Fibroblast of upper back skin (primary cell): Measurements from ENCODE around the gene PMM2.
A peak's percentile ranks its signal among the peaks of the same experiment; 100 is the strongest.
"Not testable (repeated sequence)": the region's sequence is repeated elsewhere in the genome, so short reads cannot be mapped to it uniquely, and the experiment has no call there.

Source experiments
- DNase-seq: peaks from one replicate; pipeline ENCODE4 v3.0.0-alpha.2; 2013

PMM2 gene

DNA sequence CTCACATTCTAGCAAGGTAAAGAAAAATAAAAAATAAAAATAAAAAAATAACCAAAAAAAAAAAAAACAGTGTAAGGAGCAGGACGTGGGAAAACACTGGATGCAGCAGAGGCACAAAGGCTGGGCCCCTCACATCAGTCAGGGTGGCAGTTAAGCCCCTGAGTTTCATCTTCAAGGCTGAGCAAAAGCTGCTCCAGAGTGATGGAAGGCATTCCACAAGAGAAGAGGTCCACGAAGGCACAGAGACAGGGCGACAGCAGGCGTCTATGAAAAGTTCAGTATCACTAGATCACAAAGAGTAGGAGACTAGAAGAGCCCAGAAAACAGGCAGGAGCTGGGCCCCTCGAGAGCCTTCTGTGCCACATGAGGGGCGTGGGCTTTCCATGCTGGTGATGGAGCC, 12.2 kb upstream of the PMM2 start:
- DNase-seq: no peak

- DNase-seq: not testable (repeated sequence)
These were observed 11.3 kb upstream of the PMM2 start for GRCh38 chr16:8786316-8786715.

- no peak for DNase-seq
These were observed 9.0 kb upstream of the PMM2 start for GRCh38 chr16:8788578-8789172.

- no peak for DNase-seq
These were observed 2.5 kb upstream of the PMM2 start for GRCh38 chr16:8795091-8795490.

DNA sequence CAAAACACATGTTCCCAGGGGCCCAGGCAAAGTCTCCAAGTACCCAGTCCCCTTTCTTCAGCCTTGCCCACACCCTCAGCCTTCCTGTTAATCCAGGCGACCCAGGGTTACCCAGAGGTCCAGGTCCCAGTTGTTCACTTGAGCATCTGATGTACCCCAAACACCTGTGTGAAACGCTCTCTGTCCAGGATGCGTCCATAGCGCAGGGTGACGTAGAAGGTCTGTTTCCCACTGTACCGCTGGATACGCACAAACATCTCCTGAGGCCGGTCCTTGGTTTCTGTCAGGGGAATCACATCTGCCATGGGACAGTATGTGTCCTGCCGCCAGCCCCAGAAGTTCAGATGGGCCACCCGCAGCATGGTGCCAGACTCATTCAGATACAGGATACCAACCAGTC, 1.8 kb upstream of the PMM2 start:
- no peak for DNase-seq

DNA sequence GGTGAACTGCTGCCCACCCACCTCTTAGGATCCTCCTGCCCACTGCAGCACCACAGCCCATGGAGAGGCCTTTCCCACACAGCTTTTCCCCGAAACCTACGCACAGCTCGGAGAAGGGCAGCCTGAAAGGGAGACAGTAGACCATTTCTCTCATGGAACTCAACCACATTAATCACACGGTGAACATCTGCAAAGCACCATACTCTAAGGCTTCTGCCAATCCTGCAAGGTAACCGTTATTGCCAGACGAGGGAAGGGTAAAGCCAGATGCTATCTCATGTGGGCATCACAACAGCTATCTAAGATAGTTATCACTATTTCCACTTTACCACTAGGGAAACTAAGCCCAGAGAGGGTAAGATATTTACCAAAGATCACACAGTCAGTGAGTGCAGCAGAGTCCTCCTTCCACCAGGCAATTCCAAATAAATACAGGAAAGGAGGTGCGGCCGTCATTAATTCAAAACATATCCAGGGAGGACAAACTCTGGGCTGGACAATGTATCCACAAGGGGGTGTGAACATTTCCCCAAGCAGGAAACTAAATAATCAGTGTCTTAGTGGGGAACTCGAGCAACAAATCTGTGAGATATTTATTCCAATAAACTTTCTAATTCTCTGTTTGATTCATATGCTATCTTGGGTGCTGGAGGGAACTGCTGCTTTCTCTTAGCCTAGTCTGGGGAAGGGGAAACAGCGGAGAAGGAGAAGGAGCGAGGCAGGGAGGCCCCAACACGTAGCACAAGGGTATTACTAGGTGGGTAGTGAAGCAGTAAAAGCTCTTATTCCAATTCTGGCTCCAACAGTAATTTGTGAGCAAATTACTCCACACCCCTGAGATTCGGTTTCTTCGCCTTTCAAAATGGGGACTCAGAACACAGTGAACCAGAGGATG, 923 bp upstream of the PMM2 start:
- DNase-seq: no peak

GRCh38 chr16:8798174-8798527, 512 bp downstream of the PMM2 start:
- DNase-seq: peak; percentile 19

DNA sequence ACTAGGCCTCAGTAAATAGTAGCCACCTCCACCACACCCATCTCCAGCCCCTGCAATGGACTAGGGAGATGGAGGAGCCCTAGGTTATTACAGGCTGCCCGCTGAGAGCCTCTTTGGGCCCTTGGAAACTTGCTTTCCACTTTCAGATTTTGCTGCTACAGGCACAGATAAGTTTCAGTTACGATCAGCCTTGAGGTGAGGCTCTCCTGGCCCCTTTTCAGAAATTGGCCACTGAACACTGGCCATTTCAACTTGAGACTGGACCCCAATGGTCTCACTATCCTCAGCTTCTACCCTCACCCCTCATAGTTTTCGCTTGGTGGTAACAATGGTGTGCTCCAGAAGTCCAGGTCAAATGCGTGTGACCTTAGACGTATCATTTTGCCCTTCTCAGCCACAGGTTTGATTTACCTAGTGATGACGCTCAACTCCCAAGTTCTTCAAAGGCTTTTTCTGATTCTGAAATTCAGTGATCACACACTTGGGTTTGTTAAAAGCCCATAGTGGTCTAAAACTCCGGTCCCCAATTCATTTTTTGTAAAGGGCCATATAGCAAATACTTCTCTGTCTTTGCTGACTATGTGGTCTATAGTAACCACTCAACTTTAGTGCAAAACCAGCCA, 1.0 kb downstream of the PMM2 start:
- no peak for DNase-seq

- no peak for DNase-seq
These were observed 4.1 kb downstream of the PMM2 start for GRCh38 chr16:8801701-8802100.

DNA sequence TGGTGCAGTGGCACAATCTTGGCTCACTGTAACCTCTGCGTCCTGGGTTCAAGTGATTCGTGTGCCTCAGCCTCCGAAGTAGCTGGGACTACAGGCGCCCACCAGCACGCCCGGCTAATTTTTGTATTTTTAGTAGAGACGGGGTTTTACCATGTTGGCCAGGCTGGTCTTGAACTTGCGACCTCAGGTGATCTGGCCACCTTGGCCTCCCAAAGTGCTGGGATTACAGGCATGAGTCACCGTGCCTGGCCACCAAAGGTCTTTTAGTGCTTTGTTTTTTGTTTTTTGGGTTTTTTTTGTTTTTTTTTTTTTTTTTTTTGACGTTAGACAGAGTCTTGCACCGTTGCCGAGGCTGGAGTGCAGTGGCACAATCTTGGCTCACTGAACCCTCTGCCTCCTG, 6.1 kb downstream of the PMM2 start:
- not testable (repeated sequence) for DNase-seq

- DNase-seq: no peak
These were observed 6.7 kb downstream of the PMM2 start for GRCh38 chr16:8804313-8804712.

- DNase-seq: peak; percentile 18
These were observed 8.8 kb downstream of the PMM2 start for GRCh38 chr16:8806272-8806983.

GRCh38 chr16:8807189-8807588, 9.6 kb downstream of the PMM2 start:
- DNase-seq: no peak

- DNase-seq: no peak
These were observed 10.4 kb downstream of the PMM2 start for GRCh38 chr16:8808009-8808408.

- no peak for DNase-seq
These were observed 11.1 kb downstream of the PMM2 start for GRCh38 chr16:8808613-8809353.

- DNase-seq: no peak
These were observed 14.7 kb downstream of the PMM2 start for GRCh38 chr16:8812162-8812843.

DNA sequence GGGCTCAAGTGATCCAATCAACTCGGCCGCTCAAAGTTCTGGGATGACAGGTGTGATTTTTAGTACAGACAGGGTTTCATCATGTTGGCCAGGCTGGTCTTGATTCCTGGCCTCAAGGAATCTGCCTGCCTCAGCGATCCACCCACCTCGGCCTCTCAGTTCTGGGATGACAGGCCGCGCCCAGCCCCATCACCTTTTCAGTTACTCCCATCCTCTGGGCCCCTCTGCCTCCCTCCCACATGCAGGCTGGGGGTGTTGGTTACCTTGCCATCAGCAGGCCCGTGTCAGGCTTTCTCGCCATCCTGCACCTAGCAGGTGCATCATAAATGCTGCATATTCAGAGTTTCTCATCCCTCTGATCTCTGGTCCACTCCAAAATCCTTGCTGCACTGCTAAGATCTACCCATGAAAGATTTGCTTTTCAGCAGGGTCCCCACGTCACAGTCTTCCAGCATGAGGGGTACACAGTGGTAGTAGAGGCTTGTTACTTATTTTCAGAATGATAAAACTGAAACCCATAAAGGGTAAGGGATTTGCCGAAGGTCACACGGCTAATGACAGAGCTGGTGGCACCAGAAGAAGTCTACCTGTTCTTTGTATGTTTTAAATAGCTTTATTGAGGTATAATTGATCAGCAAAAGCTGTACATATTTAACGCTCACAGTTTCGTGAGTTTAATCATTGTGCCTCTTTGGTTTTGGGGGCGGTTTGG, 16.6 kb downstream of the PMM2 start:
- no peak for DNase-seq

- DNase-seq: no peak
These were observed 19.5 kb downstream of the PMM2 start for GRCh38 chr16:8816967-8817655.

DNA sequence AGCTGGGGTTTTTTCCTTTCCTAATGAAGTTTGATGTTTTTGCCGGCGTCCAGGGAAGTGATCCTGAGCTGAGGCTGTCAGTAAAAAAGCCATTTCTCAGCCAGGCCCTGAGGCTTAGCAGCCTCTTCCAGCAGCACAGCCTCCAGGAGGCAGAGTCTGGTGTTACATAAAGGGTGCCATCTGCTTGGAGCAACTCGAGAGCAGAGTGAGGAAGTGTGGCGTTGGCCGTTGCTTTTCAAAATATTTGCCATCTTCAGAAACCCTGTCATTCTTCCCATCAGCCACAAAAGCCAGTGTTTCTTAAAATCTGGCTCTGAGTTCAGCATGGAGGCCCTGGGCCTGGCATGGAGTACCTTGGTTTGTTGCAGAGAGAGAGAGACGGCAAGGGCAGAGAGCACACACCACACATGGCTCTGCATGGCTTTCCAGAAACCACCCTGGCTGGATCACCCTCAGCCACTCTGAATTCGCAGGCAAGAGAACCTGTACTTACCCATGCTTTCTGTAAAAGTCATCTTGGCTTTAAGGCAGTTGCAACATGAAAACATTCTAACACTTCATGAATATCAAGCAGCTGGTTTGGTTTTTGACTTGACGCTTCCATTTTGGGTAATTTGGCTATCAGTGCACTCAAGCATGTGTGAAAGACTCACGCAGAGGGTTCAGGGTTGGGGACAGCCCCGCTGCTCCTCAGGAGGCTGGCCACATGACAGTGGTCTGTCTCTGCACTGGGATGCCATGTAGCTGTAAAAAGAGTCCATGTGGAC, 21.0 kb downstream of the PMM2 start:
- no peak for DNase-seq

- no peak for DNase-seq
These were observed 21.9 kb downstream of the PMM2 start for GRCh38 chr16:8819411-8820034.
